A673 (cell line): ENCODE measurements around the gene ZNF595.

Experiments used
- EZH2 ChIP-seq: fragments of 200-600 bp; sonication (generic); IDR thresholded peaks from 2 replicates; pipeline ENCODE4 v1.6.1; 2017; ENCODE audit warnings: borderline replicate concordance, low read depth, mild to moderate bottlenecking, mixed read lengths, antibody characterized with exemption, low read length; ENCODE audit not compliant: poor library complexity, severe bottlenecking
- TF ChIP-seq, protein P1 (sequence below): fragments of 300-800, 200-600 bp; sonication (generic); conservative IDR thresholded peaks from 2 replicates; pipeline ENCODE4 v1.5.1; 2017; ENCODE audit warnings: low read depth, mild to moderate bottlenecking, antibody characterized with exemption, low read length, moderate library complexity, mixed read lengths

DNA sequence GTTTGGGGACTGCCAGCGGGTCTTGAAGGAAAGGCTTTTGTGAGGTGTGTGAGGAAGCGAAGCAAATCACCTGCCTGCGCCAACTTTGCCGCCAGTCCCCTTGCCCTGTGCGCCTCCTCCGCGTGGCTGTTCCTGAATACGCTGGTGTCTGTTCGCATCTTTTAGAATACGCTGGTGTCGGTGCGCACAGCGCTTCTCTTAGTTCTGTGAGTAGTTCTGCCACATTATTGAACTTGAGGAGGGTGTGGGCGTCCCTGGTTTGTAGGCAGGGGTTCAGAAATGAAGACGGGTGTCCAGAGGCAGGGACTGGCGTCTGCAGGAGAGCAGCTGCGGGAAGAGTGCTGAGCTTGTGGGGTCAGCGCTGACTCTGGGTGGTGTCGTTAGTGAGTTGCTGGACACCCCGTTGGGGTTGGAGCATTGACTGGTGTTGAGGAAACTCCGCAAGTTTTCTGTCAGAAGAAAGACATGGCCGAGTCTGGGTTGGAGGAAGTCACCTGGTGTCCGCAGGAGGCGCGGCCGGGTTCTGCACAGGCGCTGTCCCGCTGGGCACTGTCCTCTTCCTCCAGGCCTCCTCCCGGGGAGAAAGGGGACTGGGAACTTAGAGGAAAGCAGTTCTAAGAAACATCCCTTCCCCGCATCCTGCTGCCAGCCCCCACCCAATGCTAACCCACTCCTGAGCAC is 72.1 kb downstream of the ZNF595 start:
- TF ChIP-seq, protein P1, sequence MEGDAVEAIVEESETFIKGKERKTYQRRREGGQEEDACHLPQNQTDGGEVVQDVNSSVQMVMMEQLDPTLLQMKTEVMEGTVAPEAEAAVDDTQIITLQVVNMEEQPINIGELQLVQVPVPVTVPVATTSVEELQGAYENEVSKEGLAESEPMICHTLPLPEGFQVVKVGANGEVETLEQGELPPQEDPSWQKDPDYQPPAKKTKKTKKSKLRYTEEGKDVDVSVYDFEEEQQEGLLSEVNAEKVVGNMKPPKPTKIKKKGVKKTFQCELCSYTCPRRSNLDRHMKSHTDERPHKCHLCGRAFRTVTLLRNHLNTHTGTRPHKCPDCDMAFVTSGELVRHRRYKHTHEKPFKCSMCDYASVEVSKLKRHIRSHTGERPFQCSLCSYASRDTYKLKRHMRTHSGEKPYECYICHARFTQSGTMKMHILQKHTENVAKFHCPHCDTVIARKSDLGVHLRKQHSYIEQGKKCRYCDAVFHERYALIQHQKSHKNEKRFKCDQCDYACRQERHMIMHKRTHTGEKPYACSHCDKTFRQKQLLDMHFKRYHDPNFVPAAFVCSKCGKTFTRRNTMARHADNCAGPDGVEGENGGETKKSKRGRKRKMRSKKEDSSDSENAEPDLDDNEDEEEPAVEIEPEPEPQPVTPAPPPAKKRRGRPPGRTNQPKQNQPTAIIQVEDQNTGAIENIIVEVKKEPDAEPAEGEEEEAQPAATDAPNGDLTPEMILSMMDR, result no peak
- TF ChIP-seq EZH2, result no peak
